Upper lobe of right lung (tissue), 1 donor: Measurements from ENCODE around the gene NPR2. TPM values are rescaled to one million over a fixed set of nuclear protein-coding genes. Genes with fewer than 3 reads are reported as not detected.
A peak's percentile ranks its signal among the peaks of the same experiment; 100 is the strongest.

Source experiments
- ATAC-seq: fragments of 200-7000 bp; cut with Tn5 transposase; one replicate; pipeline ENCODE4 v1.9.1; 2020; ENCODE audit warnings: mild to moderate bottlenecking, moderate library complexity
- DNase-seq: peaks from one replicate; pipeline ENCODE4 v3.0.0-alpha.2; 2020
- H3K27ac ChIP-seq: fragments of 200-600 bp; one replicate; pipeline ENCODE4 v1.8.0; 2022
- H3K27me3 ChIP-seq: fragments of 200-600 bp; one replicate; pipeline ENCODE4 v1.8.0; 2022; ENCODE audit warnings: mild to moderate bottlenecking
- H3K36me3 ChIP-seq: fragments of 200-600 bp; one replicate; pipeline ENCODE4 v1.8.0; 2022
- H3K4me1 ChIP-seq: fragments of 200-600 bp; one replicate; pipeline ENCODE4 v1.8.0; 2022
- H3K4me3 ChIP-seq: fragments of 200-600 bp; one replicate; pipeline ENCODE4 v1.8.0; 2022; ENCODE audit warnings: mild to moderate bottlenecking
- H3K9me3 ChIP-seq: fragments of 200-600 bp; one replicate; pipeline ENCODE4 v1.8.0; 2022
- CTCF ChIP-seq: fragments of 200-600 bp; IDR thresholded peaks from one replicate; pipeline ENCODE4 v1.8.0; 2022; ENCODE audit warnings: antibody characterized with exemption
- intact Hi-C: fragments of 100-400 bp; cut with DNase I; formaldehyde crosslinking; loops from one replicate; pipeline ENCODE4 v1.11.0; 2022
- total RNA-seq: library from RNA; stranded (reverse); fragmentation: NEBNext Ultra II Directional; extraction: Animal tissue kit (Norgen Biotek cat#: 25700); gene quantifications from one replicate; pipeline ENCODE4 v1.2.1, GENCODE V29; 2021
- donor health status: DM: no; HTN: yes; CAD: no; lungs with severe emphysema.

NPR2 gene
- total RNA-seq, 1 donor from 2014 or later, result 21.7 TPM

- H3K27me3 ChIP-seq, result no peaks in the 10 kb centered on the region
- peaks cover 12% of the 10 kb centered on the region for H3K36me3 ChIP-seq
- no peak for TF ChIP-seq CTCF
- H3K4me1 ChIP-seq, result peaks cover 31% of the 10 kb centered on the region
- no peak for ATAC-seq
- H3K27ac ChIP-seq, result peak overlapping the region; percentile 96
- H3K9me3 ChIP-seq, result no peaks in the 10 kb centered on the region
- H3K4me3 ChIP-seq, result peak overlapping the region; percentile 78
- no peak for DNase-seq
- intact Hi-C loops, result no loop called here
These were observed 22.2 kb downstream of the NPR2 start for GRCh38 chr9:35813434-35814105.

- H3K36me3 ChIP-seq, result peaks cover 4% of the 10 kb centered on the region
- H3K9me3 ChIP-seq, result no peaks in the 10 kb centered on the region
- peak; percentile 38 for TF ChIP-seq CTCF
- no peaks in the 10 kb centered on the region for H3K27me3 ChIP-seq
- peak; percentile 85 for DNase-seq
- H3K4me1 ChIP-seq, result peaks cover 31% of the 10 kb centered on the region
- H3K27ac ChIP-seq, result peak overlapping the region; percentile 96
- H3K4me3 ChIP-seq, result peak overlapping the region; percentile 78
- intact Hi-C loops, result no loop called here
- peak; percentile 52 for ATAC-seq
These were observed 22.9 kb downstream of the NPR2 start for GRCh38 chr9:35814106-35814840.

- H3K36me3 ChIP-seq, result no peaks in the 10 kb centered on the region
- DNase-seq (peak; percentile 98), ATAC-seq (peak; percentile 93)
- no peaks in the 10 kb centered on the region for H3K9me3 ChIP-seq
- peak within 1 kb of the TSS; percentile 78 for H3K4me3 ChIP-seq
- intact Hi-C loops, result no loop called here
- peaks cover 31% of the 10 kb centered on the region for H3K4me1 ChIP-seq
- TF ChIP-seq CTCF, result no peak
- no peaks in the 10 kb centered on the region for H3K27me3 ChIP-seq
- H3K27ac ChIP-seq, result peak within 1 kb of the TSS; percentile 96
These were observed 23.6 kb downstream of the NPR2 start, which contains the start of gene HINT2 for GRCh38 chr9:35814841-35815543. TSS of gene HINT2 (minus strand) at chr9:35815042. CDS start at chr9:35814979, 63 bp downstream.

GRCh38 chr9:35816708-35817107, 25.3 kb downstream of the NPR2 start:
- no peak for TF ChIP-seq CTCF
- Histone ChIP-seq H3K27ac (no peak overlapping the region), H3K4me3 (no peak overlapping the region), H3K4me1 (peaks cover 23% of the 10 kb centered on the region), H3K9me3 (no peaks in the 10 kb centered on the region), H3K36me3 (no peaks in the 10 kb centered on the region), H3K27me3 (no peaks in the 10 kb centered on the region)
- no peak for DNase-seq
- ATAC-seq, result no peak
- intact Hi-C loops, result no loop called here

GRCh38 chr9:35818341-35818740, 26.9 kb downstream of the NPR2 start:
- Histone ChIP-seq H3K27ac (no peak overlapping the region), H3K4me3 (no peak overlapping the region), H3K4me1 (peaks cover 9% of the 10 kb centered on the region), H3K9me3 (no peaks in the 10 kb centered on the region), H3K36me3 (no peaks in the 10 kb centered on the region), H3K27me3 (no peaks in the 10 kb centered on the region)
- ATAC-seq, result no peak
- no peak for DNase-seq
- intact Hi-C loops, result no loop called here
- no peak for TF ChIP-seq CTCF
